NCI-H2029 treated with DMSO at 0.1 percent for 48 hours (cell line): ENCODE results near the gene ACTR3C.

Experiments used
- DNase-seq: peaks from one replicate; lab custom pipeline; 2025; lab: John Stamatoyannopoulos, UW

The ACTR3C gene

GRCh38 chr7:150358988-150359621 is 35.8 kb upstream of the ACTR3C start:
- no peak for DNase-seq

- DNase-seq = no peak
Observed at GRCh38 chr7:150358433-150358832, 35.1 kb upstream of the ACTR3C start.

GRCh38 chr7:150357771-150358427 is 34.6 kb upstream of the ACTR3C start:
- no peak for DNase-seq

- DNase-seq = peak; percentile 14
Observed at GRCh38 chr7:150357270-150357669, 33.9 kb upstream of the ACTR3C start.

GRCh38 chr7:150356265-150356897 is 33.0 kb upstream of the ACTR3C start:
- peak; percentile 56 for DNase-seq

- DNase-seq = no peak
Observed at GRCh38 chr7:150355666-150356059, 32.3 kb upstream of the ACTR3C start.

GRCh38 chr7:150351587-150352194 is 28.3 kb upstream of the ACTR3C start:
- no peak for DNase-seq

- no peak for DNase-seq
Observed at GRCh38 chr7:150346922-150347321, 23.6 kb upstream of the ACTR3C start.

GRCh38 chr7:150345012-150345411 is 21.7 kb upstream of the ACTR3C start:
- no peak for DNase-seq

- DNase-seq = no peak
Observed at GRCh38 chr7:150344299-150344698, 21.0 kb upstream of the ACTR3C start.

GRCh38 chr7:150343225-150343624 is 19.9 kb upstream of the ACTR3C start:
- no peak for DNase-seq

GRCh38 chr7:150342121-150342408 is 18.7 kb upstream of the ACTR3C start:
- DNase-seq = no peak

GRCh38 chr7:150341263-150342120 is 18.1 kb upstream of the ACTR3C start, which contains the start of gene RARRES2:
TSS of gene RARRES2 (minus strand) at chr7:150341629. CDS start at chr7:150340609, 1,020 bp downstream.
- DNase-seq = no peak

GRCh38 chr7:150340875-150341262 is 17.5 kb upstream of the ACTR3C start:
- DNase-seq = no peak

GRCh38 chr7:150340024-150340749 is 16.8 kb upstream of the ACTR3C start:
- DNase-seq = no peak

GRCh38 chr7:150339409-150339809 is 16.1 kb upstream of the ACTR3C start:
- no peak for DNase-seq

GRCh38 chr7:150338166-150338829 is 15.0 kb upstream of the ACTR3C start:
- no peak for DNase-seq

GRCh38 chr7:150337659-150338081 is 14.3 kb upstream of the ACTR3C start:
- DNase-seq = no peak

GRCh38 chr7:150337179-150337578 is 13.8 kb upstream of the ACTR3C start:
- no peak for DNase-seq

- DNase-seq = no peak
Observed at GRCh38 chr7:150336746-150337145, 13.4 kb upstream of the ACTR3C start.

- DNase-seq = no peak
Observed at GRCh38 chr7:150335774-150336112, 12.4 kb upstream of the ACTR3C start.
